Measurements from ENCODE around the gene TRIM24. TPM values are rescaled to one million over a fixed set of nuclear protein-coding genes. Genes with fewer than 3 reads are reported as not detected.

Gene TRIM24
- total RNA-seq, 8 experiments from 2014 or later, result 6.7 to 51.4 (median 28.0) TPM

DNA sequence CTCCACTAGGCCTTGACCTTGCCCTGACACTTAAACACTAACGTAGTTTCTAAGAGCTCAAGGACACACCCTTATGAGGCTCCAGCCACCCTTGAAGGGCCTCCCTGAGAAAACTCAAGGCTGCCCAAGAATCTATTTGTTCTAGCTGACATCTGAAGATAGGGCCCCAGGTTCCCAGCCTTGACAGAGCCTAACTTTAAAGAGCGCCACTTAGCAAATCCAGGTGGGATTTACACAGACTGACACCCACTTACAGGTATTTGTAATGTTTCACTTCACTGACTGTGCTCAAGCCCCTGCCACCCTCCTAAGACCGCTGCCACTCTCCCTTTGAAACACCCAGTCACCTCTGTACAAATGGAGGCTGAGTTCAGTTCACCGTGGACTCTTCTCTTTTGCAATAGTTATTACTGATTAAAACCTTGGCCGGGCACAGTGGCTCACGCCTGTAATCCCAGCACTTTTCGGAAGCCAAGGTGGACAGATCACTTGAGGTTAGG lies 150.7 kb downstream of the TRIM24 start:
- WGBS, 10 experiments, result 0 to 100% (median 70%) methylated on average over 1 to 4 of the region's 7 CpGs; no CpG with 5 or more reads in 2 of the 10 experiments
- Histone ChIP-seq H3K27ac (no peak overlapping the region), H3K4me3 (no peak overlapping the region), H3K4me1 (replicated peaks in 1 of 2) (peaks cover 16 to 17% of the 10 kb centered on the region in 2 donors)
- ATAC-seq (replicated peaks in 6 of 8), result peak in 2 of 8 experiments; percentile 42 to 45
- in situ Hi-C loops (cut with MboI; ENCODE audit: low pct_unique_long_range_greater_than_20kb in 2 of 9, low sequenced_read_pairs in 9 of 9, unreplicated experiment in 9 of 9), result no loop called here

- ATAC-seq (replicated peaks in 6 of 8), result no peak
- in situ Hi-C loops (cut with MboI; ENCODE audit: low pct_unique_long_range_greater_than_20kb in 2 of 9, low sequenced_read_pairs in 9 of 9, unreplicated experiment in 9 of 9), result no loop called here
- no peak overlapping the region for H3K4me3 ChIP-seq
- no peak overlapping the region for H3K27ac ChIP-seq
- WGBS, 10 experiments, result 80 to 100% (median 100%) methylated on average over 1 to 2 of the region's 2 CpGs; no CpG with 5 or more reads in 2 of the 10 experiments
- peaks cover 3 to 7% of the 10 kb centered on the region in 2 donors for H3K4me1 ChIP-seq (replicated peaks in 1 of 2)
These were observed 153.6 kb downstream of the TRIM24 start for GRCh38 chr7:138613630-138614029.

DNA sequence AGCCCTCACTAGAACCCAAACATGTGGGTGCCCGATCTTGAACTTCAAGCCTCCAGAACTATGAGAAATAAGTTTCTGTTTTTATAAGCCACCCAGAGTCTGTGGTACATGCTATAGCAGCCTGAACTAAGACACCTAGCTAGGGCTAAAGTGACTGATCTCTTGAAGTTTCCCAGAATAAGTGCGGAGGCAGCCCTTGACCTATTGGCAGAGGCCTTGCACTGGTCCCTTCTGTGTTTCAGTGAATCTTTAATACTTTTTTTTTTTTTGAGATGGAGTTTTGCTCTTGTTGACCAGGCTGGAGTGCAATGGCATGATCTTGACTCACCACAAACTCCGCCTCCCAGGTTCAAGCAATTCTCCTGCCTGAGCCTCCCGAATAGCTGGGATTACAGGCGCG lies 156.0 kb downstream of the TRIM24 start:
- no peak for ATAC-seq (replicated peaks in 6 of 8)
- no peaks in the 10 kb centered on the region for H3K4me1 ChIP-seq (replicated peaks in 1 of 2)
- in situ Hi-C loops (cut with MboI; ENCODE audit: low pct_unique_long_range_greater_than_20kb in 2 of 9, low sequenced_read_pairs in 9 of 9, unreplicated experiment in 9 of 9), result no loop called here
- H3K27ac ChIP-seq, result no peak overlapping the region
- WGBS, 10 experiments, result 44 to 100% (median 96%) methylated on average over 1 to 6 of the region's 6 CpGs; no CpG with 5 or more reads in 1 of the 10 experiments
- no peak overlapping the region for H3K4me3 ChIP-seq

DNA sequence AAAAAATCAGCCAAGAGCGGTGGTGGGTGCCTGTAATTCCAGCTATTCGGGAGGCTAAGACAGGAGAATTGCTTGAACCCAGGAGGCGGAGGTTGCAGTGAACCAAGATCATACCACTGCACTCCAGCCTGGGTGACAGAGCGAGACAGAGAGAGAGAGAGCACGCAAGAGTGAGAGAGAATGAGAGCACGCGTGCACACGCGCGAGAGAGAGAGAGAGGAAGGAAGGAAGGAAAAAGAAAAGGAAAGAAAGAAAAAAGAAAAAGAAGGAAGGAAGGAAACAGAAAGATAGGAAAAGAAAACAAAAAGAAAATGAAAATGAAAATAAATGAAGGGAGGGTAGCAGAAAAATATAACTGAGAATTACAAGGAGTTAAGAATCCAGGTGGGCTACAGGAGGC lies 158.4 kb downstream of the TRIM24 start:
- no peak overlapping the region for H3K27ac ChIP-seq
- no peak for ATAC-seq (replicated peaks in 6 of 8)
- 59 to 100% (median 93%) methylated on average over 3 to 10 of the region's 10 CpGs for WGBS, 10 experiments
- H3K4me3 ChIP-seq, result no peak overlapping the region
- in situ Hi-C loops (cut with MboI; ENCODE audit: low pct_unique_long_range_greater_than_20kb in 2 of 9, low sequenced_read_pairs in 9 of 9, unreplicated experiment in 9 of 9), result no loop called here
- H3K4me1 ChIP-seq (replicated peaks in 1 of 2), result no peaks in the 10 kb centered on the region

DNA sequence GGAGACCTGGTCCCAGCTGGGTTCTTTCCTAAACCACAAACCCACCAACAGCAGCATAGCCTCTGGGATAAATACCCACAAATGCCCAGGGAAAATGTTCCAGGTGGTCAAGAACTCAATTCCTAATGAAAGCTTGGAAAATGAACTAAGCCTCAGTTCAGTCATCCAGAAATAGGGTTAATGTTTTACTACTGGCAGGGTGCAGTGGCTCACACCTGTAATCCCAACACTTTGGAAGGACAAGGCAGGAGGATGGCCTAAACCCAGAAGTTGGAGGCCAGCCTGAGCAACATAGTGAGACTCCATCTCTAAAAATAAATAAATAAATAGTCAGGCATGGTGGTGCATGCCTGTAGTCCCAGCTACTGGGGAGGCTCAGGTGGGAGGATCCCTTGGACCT lies 158.9 kb downstream of the TRIM24 start:
- in situ Hi-C loops (cut with MboI; ENCODE audit: low pct_unique_long_range_greater_than_20kb in 2 of 9, low sequenced_read_pairs in 9 of 9, unreplicated experiment in 9 of 9), result no loop called here
- Histone ChIP-seq H3K27ac (no peak overlapping the region), H3K4me1 (replicated peaks in 1 of 2) (no peaks in the 10 kb centered on the region), H3K4me3 (no peak overlapping the region)
- no peak for ATAC-seq (replicated peaks in 6 of 8)

DNA sequence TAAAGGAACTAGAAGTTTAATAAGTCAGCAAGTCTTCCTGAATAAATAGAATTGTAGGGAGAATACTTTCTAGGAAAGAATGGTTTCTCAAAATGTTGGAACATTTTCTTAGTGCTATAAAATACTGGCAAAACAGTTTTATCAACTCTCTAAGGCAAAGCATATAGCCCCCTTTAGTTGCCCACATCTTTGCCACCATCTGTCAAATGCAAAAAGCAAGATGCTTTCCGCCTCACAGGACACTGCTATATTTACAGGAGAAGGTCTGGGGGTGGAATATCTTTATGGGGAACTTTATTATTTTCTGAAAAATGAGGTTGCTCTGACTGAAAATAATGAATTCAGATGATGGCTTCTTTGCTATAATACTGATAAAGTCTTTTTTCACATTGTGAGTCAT lies 162.8 kb downstream of the TRIM24 start:
- in situ Hi-C loops (cut with MboI; ENCODE audit: low pct_unique_long_range_greater_than_20kb in 2 of 9, low sequenced_read_pairs in 9 of 9, unreplicated experiment in 9 of 9), result no loop called here
- ATAC-seq (replicated peaks in 6 of 8), result no peak

DNA sequence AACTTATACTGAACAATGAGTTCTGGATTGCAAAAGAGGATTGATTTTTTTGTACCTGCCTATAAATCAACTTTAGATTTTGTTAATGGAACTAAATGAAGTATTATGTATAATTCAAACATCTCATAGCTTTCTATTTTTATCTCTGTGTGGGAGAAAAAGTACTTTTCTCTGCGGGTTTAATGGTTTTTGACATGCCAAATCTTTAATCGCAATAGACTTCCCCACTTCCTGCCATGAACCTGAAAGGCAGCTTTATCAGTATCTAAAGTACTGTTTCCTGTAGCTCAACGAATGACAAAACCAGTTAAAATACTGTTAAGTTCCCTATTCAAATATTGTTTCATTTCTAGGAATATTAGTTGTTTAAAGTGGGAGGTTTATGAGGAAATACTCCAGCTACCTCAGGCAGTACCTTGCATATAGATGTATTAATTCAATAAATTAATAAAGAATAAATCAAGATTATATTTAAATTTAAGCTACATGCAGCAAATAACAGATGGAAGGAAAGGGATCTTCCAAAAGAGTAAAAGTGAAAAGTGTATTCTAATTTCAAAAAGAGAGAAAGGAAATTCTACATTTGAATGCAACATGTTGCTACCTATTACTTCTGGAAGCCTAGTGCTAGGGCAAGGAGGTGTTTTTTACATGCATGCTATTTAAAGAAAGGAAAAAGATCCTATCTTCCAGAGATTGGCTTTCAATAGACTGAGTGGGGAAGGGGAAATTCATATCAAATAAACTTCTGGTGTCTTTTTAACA lies 165.2 kb downstream of the TRIM24 start:
- no peak overlapping the region for H3K4me3 ChIP-seq
- 10 to 89% (median 43%) methylated on average over 1 to 3 of the region's 3 CpGs for WGBS, 10 experiments
- in situ Hi-C loops (cut with MboI; ENCODE audit: low pct_unique_long_range_greater_than_20kb in 2 of 9, low sequenced_read_pairs in 9 of 9, unreplicated experiment in 9 of 9), result no loop called here
- ATAC-seq (replicated peaks in 6 of 8), result no peak
- no peaks in the 10 kb centered on the region for H3K4me1 ChIP-seq (replicated peaks in 1 of 2)
- no peak overlapping the region for H3K27ac ChIP-seq

More for the DNA sequence above, 162.8 kb downstream of the TRIM24 start:
- no peaks in the 10 kb centered on the region for H3K4me1 ChIP-seq (replicated peaks in 1 of 2)
- WGBS, 10 experiments, result 0 to 100% (median 85%) methylated on average over 1 of the region's 1 CpG; no CpG with 5 or more reads in 4 of the 10 experiments
- H3K27ac ChIP-seq, result no peak overlapping the region
- H3K4me3 ChIP-seq, result no peak overlapping the region

GRCh38 chr7:138625849-138626230 lies 165.8 kb downstream of the TRIM24 start:
- H3K4me3 ChIP-seq, result no peak overlapping the region
- whole genome bisulfite sequencing, 10 experiments, result 12 to 100% (median 78%) methylated on average over 1 to 4 of the region's 5 CpGs; no CpG with 5 or more reads in 5 of the 10 experiments
- H3K4me1 ChIP-seq (replicated peaks in 1 of 2), result no peaks in the 10 kb centered on the region
- H3K27ac ChIP-seq, result no peak overlapping the region
- in situ Hi-C loops (cut with MboI; ENCODE audit: low pct_unique_long_range_greater_than_20kb in 2 of 9, low sequenced_read_pairs in 9 of 9, unreplicated experiment in 9 of 9), result no loop called here
- no peak for ATAC-seq (replicated peaks in 6 of 8)

GRCh38 chr7:138626846-138627245 lies 166.8 kb downstream of the TRIM24 start:
- no peak for ATAC-seq (replicated peaks in 6 of 8)
- in situ Hi-C loops (cut with MboI; ENCODE audit: low pct_unique_long_range_greater_than_20kb in 2 of 9, low sequenced_read_pairs in 9 of 9, unreplicated experiment in 9 of 9), result no loop called here
- Histone ChIP-seq H3K4me3 (no peak overlapping the region), H3K27ac (no peak overlapping the region), H3K4me1 (replicated peaks in 1 of 2) (no peaks in the 10 kb centered on the region)
- 0 to 100% (median 80%) methylated on average over 1 to 2 of the region's 2 CpGs; no CpG with 5 or more reads in 1 of the 10 experiments for WGBS, 10 experiments

DNA sequence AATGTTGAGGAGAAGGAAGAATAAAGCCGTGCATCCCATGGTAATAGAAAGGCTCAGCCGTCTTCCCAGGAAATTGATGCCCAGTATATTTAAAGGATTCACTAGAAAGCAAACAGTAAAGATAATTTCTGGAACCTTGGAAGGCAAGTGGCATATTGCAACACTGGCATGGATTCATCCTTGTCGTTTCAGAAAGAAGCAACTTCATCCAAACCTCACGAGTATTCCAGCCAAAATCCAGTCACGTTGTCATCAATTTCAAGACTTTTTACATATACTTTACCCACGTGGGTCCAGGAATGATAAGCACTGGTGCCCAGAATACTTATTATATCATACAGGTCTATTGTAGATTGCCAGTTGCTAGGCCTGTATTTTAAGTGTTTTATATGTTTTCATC lies 167.3 kb downstream of the TRIM24 start:
- no peak overlapping the region for H3K27ac ChIP-seq
- H3K4me1 ChIP-seq (replicated peaks in 1 of 2), result no peaks in the 10 kb centered on the region
- in situ Hi-C loops (cut with MboI; ENCODE audit: low pct_unique_long_range_greater_than_20kb in 2 of 9, low sequenced_read_pairs in 9 of 9, unreplicated experiment in 9 of 9), result no loop called here
- 0 to 94% (median 75%) methylated on average over 3 to 6 of the region's 6 CpGs; no CpG with 5 or more reads in 1 of the 10 experiments for WGBS, 10 experiments
- ATAC-seq (replicated peaks in 6 of 8), result no peak
- H3K4me3 ChIP-seq, result no peak overlapping the region

GRCh38 chr7:138630059-138630610 lies 170.1 kb downstream of the TRIM24 start:
- WGBS, 10 experiments, result 13 to 100% (median 92%) methylated on average over 2 to 7 of the region's 8 CpGs
- no peaks in the 10 kb centered on the region for H3K4me1 ChIP-seq (replicated peaks in 1 of 2)
- no peak for ATAC-seq (replicated peaks in 6 of 8)
- in situ Hi-C loops (cut with MboI; ENCODE audit: low pct_unique_long_range_greater_than_20kb in 2 of 9, low sequenced_read_pairs in 9 of 9, unreplicated experiment in 9 of 9), result no loop called here
- no peak overlapping the region for H3K27ac ChIP-seq
- no peak overlapping the region for H3K4me3 ChIP-seq

DNA sequence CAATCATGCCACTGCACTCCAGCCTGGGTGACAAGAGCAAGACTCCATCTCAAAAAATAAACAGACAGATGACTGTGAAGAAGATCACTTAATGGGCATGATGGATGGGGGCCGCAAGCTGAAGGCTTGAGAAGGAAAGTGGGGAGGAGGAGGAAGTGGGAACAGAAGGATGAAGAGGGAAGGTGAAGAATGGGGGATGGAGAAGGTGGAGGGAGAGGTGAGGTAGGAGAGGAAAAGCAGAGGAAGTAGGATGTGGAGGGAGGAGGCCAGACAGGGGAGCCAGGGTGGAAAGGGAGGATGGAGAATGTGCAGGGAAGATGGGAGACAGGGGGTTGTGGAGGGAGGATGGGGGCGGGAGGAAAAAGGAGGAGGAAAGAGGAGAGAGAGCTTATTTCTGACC lies 172.3 kb downstream of the TRIM24 start:
- 11 to 100% (median 92%) methylated on average over 1 of the region's 2 CpGs; no CpG with 5 or more reads in 5 of the 10 experiments for whole genome bisulfite sequencing, 10 experiments
- in situ Hi-C loops (cut with MboI; ENCODE audit: low pct_unique_long_range_greater_than_20kb in 2 of 9, low sequenced_read_pairs in 9 of 9, unreplicated experiment in 9 of 9), result no loop called here
- no peak overlapping the region for H3K4me3 ChIP-seq
- no peaks in the 10 kb centered on the region for H3K4me1 ChIP-seq (replicated peaks in 1 of 2)
- no peak for ATAC-seq (replicated peaks in 6 of 8)
- H3K27ac ChIP-seq, result no peak overlapping the region

DNA sequence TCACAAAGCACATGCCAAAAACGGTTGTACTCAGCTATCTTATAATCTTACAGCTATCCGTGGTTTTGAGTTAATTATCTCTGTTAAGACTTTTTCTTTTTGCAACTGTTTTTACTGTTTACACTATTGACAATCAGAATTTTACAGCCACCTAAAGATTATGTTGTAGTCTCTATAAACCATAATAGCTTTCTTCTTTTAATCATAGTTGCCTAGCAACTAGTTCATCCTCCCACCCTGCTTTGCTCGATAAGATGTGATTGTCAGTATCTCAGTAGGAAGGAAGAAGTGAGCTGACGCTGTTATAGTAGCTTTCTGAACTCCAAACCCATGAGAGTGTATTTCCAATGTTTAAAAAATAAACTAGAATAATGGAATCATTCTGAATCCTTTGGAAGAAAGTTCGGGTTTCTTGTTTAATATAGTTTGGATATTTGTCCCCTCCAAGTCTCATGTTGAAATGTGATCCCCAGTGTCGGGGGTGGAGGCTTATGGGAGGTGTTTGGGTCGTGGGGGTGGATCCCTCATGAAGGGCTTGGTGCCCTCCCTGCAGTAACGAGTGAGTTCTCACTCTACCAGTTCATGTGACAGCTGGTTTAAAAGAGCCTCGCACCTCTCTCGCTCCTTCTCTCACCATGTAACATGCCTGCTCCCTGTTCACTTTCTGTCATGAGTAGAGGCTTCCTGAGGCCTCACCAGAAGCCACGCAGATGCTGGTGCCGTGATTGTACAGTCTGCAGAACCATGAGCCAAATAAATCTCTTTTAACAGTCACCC lies 173.0 kb downstream of the TRIM24 start:
- H3K27ac ChIP-seq, result no peak overlapping the region
- H3K4me3 ChIP-seq, result no peak overlapping the region
- H3K4me1 ChIP-seq (replicated peaks in 1 of 2), result no peaks in the 10 kb centered on the region
- in situ Hi-C loops (cut with MboI; ENCODE audit: low pct_unique_long_range_greater_than_20kb in 2 of 9, low sequenced_read_pairs in 9 of 9, unreplicated experiment in 9 of 9), result no loop called here
- WGBS, 10 experiments, result 0 to 100% (median 68%) methylated on average over 2 to 9 of the region's 12 CpGs; no CpG with 5 or more reads in 1 of the 10 experiments
- ATAC-seq (replicated peaks in 6 of 8), result no peak
